K562 treated with DMSO at 1 percent for 12 hours (cell line): ENCODE data around the gene XKR7. TPM values are rescaled to one million over a fixed set of nuclear protein-coding genes. Genes with fewer than 3 reads are reported as not detected.

ENCODE experiments used
- total RNA-seq: library from RNA; unstranded; fragments of 300-600 nt; gene quantifications from 2 replicates; pipeline ENCODE4 v1.2.3, GENCODE V29; 2022; ENCODE audit not compliant: insufficient read depth

XKR7 gene
- total RNA-seq: not detected in 2 replicates

GRCh38 chr20:31967830-31968249 lies at the start of gene XKR7:
Gene XKR7 (plus strand): TSS chr20:31968151. CDS start chr20:31968176, 25 bp downstream.

GRCh38 chr20:31951530-31952453 lies 16.2 kb upstream of the XKR7 start, which contains the start of gene PDRG1:
Gene PDRG1 (minus strand): TSS chr20:31952046. CDS start chr20:31951961, 85 bp downstream.

GRCh38 chr20:32010101-32010500 lies 42.1 kb downstream of the XKR7 start, which contains the start of gene CCM2L:
Gene CCM2L (plus strand): TSS chr20:32010438. CDS start chr20:32010455, 17 bp downstream.

GRCh38 chr20:32052090-32052777 lies 84.3 kb downstream of the XKR7 start, which contains the start of gene HCK:
Gene HCK (plus strand): TSS chr20:32052242.

Other genes with a start within 250 kb of the XKR7 start
- 116 and 154 TPM in 2 replicates for gene BCL2L1, start 245.3 kb upstream of the XKR7 start, total RNA-seq
- 64.5 and 132 TPM in 2 replicates for gene TPX2, start 228.9 kb upstream of the XKR7 start, total RNA-seq
- 0.84 and 0.97 TPM in 2 replicates for gene MYLK2, start 148.8 kb upstream of the XKR7 start, total RNA-seq
- gene FOXS1, start 122.5 kb upstream of the XKR7 start, total RNA-seq: not detected in 2 replicates
- gene DUSP15, start 97.6 kb upstream of the XKR7 start, total RNA-seq: 0.67 TPM in 1 of 2 replicates, not detected in the other
- gene TTLL9, start 97.5 kb upstream of the XKR7 start, total RNA-seq: not detected in 2 replicates
- gene PDRG1, start 16.1 kb upstream of the XKR7 start, total RNA-seq: 21.0 and 28.1 TPM in 2 replicates
- gene CCM2L, start 42.3 kb downstream of the XKR7 start, total RNA-seq: 0.75 TPM in 1 of 2 replicates, not detected in the other
- gene HCK, start 84.1 kb downstream of the XKR7 start, total RNA-seq: not detected in 2 replicates
- 12.4 and 38.3 TPM in 2 replicates for gene TM9SF4, start 141.6 kb downstream of the XKR7 start, total RNA-seq
- 5.1 and 17.3 TPM in 2 replicates for gene PLAGL2, start 239.6 kb downstream of the XKR7 start, total RNA-seq
- gene POFUT1, start 239.7 kb downstream of the XKR7 start, total RNA-seq: 9.3 and 28.7 TPM in 2 replicates